Tibial nerve (tissue), 3 donors: ENCODE data around the gene REV3L.

ENCODE experiments used
- EP300 ChIP-seq, 2 donors: sonication (generic); formaldehyde crosslinking; IDR thresholded peaks; one replicate each; pipeline ENCODE4 v1.6.1; 2017; ENCODE audit warnings: antibody characterized with exemption in 2 of 2, mild to moderate bottlenecking in 1 of 2
- POLR2A ChIP-seq, 2 donors: fragments of 450-650 bp; IDR thresholded peaks; one replicate each; pipeline ENCODE4 v1.6.1; 2017; ENCODE audit warnings: antibody characterized with exemption in 2 of 2, mild to moderate bottlenecking in 2 of 2, moderate library complexity in 2 of 2

DNA sequence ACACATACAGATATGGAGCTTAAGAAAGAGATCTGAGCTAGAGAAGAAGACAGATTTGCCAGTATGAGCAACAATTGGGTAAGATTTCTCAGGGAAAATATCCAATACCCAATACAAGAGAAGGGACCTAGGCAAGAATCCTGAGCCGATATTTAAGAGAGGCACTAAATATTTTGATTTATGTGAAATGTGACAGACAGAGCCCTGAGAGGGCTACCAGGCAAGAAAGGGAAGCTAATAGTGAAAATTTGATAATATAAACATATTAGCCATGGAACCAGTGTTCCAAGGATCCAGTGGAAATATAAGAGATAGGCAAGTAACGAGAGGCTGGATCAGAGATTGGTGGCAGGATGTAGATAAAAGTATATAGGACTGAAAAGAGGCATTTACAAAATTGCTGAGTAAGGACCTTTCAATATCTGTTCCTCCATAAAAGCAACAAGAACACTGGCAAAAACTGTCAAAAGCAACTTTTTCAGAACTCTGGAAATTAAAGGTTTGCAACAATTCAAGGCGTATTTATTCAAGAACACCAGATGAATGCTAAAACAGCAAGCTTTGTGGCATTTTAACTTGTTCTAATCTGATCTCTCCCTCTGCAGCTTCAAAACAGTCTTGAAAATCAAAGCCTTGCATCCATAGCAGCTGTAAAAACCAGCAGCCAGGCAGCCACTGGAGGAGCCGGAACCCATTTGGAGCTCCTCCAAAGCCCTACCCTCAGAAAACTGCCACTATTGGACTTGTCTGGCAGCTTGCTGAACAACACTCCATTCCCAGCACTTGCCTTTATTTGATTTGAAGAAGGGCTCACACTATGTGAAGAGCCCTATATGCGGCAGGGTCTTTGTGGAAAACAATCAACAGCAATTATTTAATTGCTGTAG is 58.8 kb downstream of the REV3L start:
- no peak for TF ChIP-seq POLR2A (IDR thresholded peaks at IDR 0.05)
- no peak for TF ChIP-seq EP300 (IDR thresholded peaks at IDR 0.05)
